ENCODE data around the gene GPATCH4. TPM values are rescaled to one million over a fixed set of nuclear protein-coding genes. Genes with fewer than 3 reads are reported as not detected.
A peak's percentile ranks its signal among the peaks of the same experiment; 100 is the strongest.

GPATCH4 gene
- total RNA-seq: 10 to 100 TPM; 16.1 to 29.1 TPM
- 10 to 100 TPM; 26.9 to 35.1 (median 29.0) TPM for polyA plus RNA-seq (ENCODE audit: insufficient read length in 6 of 6)
- long read RNA-seq, donor 1, transcript GPATCH4-201 (8 exons, 1,972 nt): major isoform, 13 of 29 reads
- long read RNA-seq, donor 1, partial matches to known transcripts: 15 of 29 reads
- long read RNA-seq, donor 1, other reads (novel, unspliced or antisense): 0 of 29 reads
- long read RNA-seq, donor 2, transcript GPATCH4-201 (8 exons, 1,972 nt): major isoform, 7 of 12 reads
- long read RNA-seq, donor 2, partial matches to known transcripts: 0 of 12 reads
- long read RNA-seq, donor 2, other reads (novel, unspliced or antisense): 0 of 12 reads
- long read RNA-seq, donor 3, partial matches to known transcripts: 0 of 4 reads
- long read RNA-seq, donor 3, other reads (novel, unspliced or antisense): 0 of 4 reads
- long read RNA-seq, donor 4, transcript GPATCH4-201 (8 exons, 1,972 nt): major isoform, 19 of 26 reads
- long read RNA-seq, donor 4, partial matches to known transcripts: 1 of 26 reads
- long read RNA-seq, donor 4, other reads (novel, unspliced or antisense): 5 of 26 reads
- long read RNA-seq, donor 5, transcript GPATCH4-201 (8 exons, 1,972 nt): major isoform, 7 of 112 reads
- long read RNA-seq, donor 5, partial matches to known transcripts: 26 of 112 reads
- long read RNA-seq, donor 5, other reads (novel, unspliced or antisense): 76 of 112 reads
- long read RNA-seq, donor 6, partial matches to known transcripts: 0 of 5 reads
- long read RNA-seq, donor 6, other reads (novel, unspliced or antisense): 0 of 5 reads
- long read RNA-seq, donor 7, partial matches to known transcripts: 0 of 4 reads
- long read RNA-seq, donor 7, other reads (novel, unspliced or antisense): 0 of 4 reads
- long read RNA-seq, donor 8, transcript GPATCH4-201 (8 exons, 1,972 nt): major isoform, 6 of 15 reads
- long read RNA-seq, donor 8, partial matches to known transcripts: 6 of 15 reads
- long read RNA-seq, donor 8, other reads (novel, unspliced or antisense): 0 of 15 reads
- long read RNA-seq, donor 9: 0 reads
- long read RNA-seq, donor 10, transcript GPATCH4-201 (8 exons, 1,972 nt): major isoform, 41 of 54 reads
- long read RNA-seq, donor 10, partial matches to known transcripts: 0 of 54 reads
- long read RNA-seq, donor 10, other reads (novel, unspliced or antisense): 12 of 54 reads
- long read RNA-seq, donor 11, partial matches to known transcripts: 0 of 5 reads
- long read RNA-seq, donor 11, other reads (novel, unspliced or antisense): 0 of 5 reads
- long read RNA-seq, donor 12, transcript GPATCH4-201 (8 exons, 1,972 nt): major isoform, 8 of 12 reads
- long read RNA-seq, donor 12, partial matches to known transcripts: 0 of 12 reads
- long read RNA-seq, donor 12, other reads (novel, unspliced or antisense): 0 of 12 reads

DNA sequence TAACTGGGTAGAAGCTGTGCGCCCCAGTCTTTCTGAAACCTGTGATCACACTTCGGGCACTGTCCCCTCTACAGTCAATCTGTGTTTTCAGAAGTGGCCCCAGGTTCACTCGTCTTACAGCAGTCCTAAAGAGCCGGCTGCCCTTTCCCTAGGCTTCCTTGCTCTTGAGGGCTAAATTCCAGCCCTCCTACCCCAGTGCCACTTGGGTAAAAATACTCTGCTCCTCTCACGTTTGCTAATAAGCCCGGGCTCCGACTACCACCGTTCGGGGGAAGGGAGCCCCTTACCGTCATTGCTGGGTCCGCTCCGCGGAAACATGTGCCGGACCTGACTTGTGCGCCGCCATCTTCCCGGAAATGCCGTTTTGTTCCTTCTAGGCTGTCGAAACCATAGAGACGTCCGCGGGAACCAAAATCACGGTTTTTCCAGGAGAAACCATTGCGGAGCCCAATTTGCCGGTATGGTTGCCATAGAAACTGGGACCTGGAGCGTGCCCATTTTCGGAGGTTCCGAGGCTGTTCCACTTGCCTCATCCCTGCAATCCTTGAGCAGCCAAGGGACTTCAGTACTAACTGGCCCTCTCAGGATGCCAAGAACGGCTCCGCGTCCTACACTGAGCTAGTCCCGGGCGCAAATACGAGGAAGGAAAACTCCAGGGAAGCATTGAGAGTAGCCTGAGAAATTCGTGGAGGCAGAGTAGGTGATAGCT lies at the start of gene GPATCH4:
Gene GPATCH4 (minus strand): TSS at position 358 of the 709 bp plus-strand sequence.
- Histone ChIP-seq H3K4me1 (peaks cover 10 to 27% of the 10 kb centered on the region in 2 donors), H3K27me3 (no peaks in the 10 kb centered on the region), H3K4me3 (peak within 1 kb of the TSS; percentile 64 to 77), H3K27ac (peak within 1 kb of the TSS; percentile 72 to 80), H3K36me3 (peaks cover 0 to 28% of the 10 kb centered on the region in 2 donors), H3K9me3 (no peaks in the 10 kb centered on the region)
- ATAC-seq (peak; percentile 93), DNase-seq (peak; percentile 83 to 87 (median 84))
- intact Hi-C loops (cut with DNase I): loop anchor here in 1 of 2 donors (10.0 kb wide), 1 partner anchor 146 kb away; no protein-coding TSS in a partner anchor
- TF ChIP-seq, protein P1, sequence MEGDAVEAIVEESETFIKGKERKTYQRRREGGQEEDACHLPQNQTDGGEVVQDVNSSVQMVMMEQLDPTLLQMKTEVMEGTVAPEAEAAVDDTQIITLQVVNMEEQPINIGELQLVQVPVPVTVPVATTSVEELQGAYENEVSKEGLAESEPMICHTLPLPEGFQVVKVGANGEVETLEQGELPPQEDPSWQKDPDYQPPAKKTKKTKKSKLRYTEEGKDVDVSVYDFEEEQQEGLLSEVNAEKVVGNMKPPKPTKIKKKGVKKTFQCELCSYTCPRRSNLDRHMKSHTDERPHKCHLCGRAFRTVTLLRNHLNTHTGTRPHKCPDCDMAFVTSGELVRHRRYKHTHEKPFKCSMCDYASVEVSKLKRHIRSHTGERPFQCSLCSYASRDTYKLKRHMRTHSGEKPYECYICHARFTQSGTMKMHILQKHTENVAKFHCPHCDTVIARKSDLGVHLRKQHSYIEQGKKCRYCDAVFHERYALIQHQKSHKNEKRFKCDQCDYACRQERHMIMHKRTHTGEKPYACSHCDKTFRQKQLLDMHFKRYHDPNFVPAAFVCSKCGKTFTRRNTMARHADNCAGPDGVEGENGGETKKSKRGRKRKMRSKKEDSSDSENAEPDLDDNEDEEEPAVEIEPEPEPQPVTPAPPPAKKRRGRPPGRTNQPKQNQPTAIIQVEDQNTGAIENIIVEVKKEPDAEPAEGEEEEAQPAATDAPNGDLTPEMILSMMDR (IDR thresholded peaks at IDR 0.05): no peak

- Histone ChIP-seq H3K27me3 (peaks cover 29 to 100% of the 10 kb centered on the region in 2 donors), H3K4me3 (no peak overlapping the region), H3K36me3 (no peaks in the 10 kb centered on the region), H3K9me3 (no peaks in the 10 kb centered on the region), H3K27ac (no peak overlapping the region), H3K4me1 (no peaks in the 10 kb centered on the region)
- DNase-seq: no peak
- intact Hi-C loops (cut with DNase I): no loop called here
- TF ChIP-seq, protein P1 (IDR thresholded peaks at IDR 0.05): no peak
- ATAC-seq: no peak
These were observed 47.7 kb upstream of the GPATCH4 start for GRCh38 chr1:156648951-156649350.

GRCh38 chr1:156648496-156648895 lies 47.2 kb upstream of the GPATCH4 start:
- DNase-seq: no peak
- no peak for ATAC-seq
- no peak overlapping the region for H3K27ac ChIP-seq
- no peaks in the 10 kb centered on the region for H3K36me3 ChIP-seq
- no peaks in the 10 kb centered on the region for H3K9me3 ChIP-seq
- TF ChIP-seq, protein P1 (IDR thresholded peaks at IDR 0.05): no peak
- H3K4me1 ChIP-seq: no peaks in the 10 kb centered on the region
- H3K4me3 ChIP-seq: no peak overlapping the region
- intact Hi-C loops (cut with DNase I): no loop called here
- H3K27me3 ChIP-seq: peaks cover 29 to 100% of the 10 kb centered on the region in 2 donors

DNA sequence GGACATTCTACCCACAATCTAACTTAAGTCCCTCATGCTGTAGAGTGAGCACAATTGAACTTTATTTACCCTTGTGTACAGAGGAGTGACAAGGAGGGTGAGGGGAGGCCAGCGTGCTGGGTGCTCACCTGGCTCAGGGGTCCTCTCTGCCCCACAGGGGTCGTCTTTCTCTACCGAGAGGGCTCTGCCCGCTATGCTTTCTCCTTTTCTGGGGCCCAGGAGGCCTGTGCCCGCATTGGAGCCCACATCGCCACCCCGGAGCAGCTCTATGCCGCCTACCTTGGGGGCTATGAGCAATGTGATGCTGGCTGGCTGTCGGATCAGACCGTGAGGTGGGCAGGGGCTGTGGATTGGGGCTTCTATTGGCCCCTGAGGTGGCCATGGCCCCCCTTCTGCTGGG lies 46.1 kb upstream of the GPATCH4 start:
- no peak for ATAC-seq
- no peak overlapping the region for H3K4me3 ChIP-seq
- no peak overlapping the region for H3K27ac ChIP-seq
- intact Hi-C loops (cut with DNase I): no loop called here
- peaks cover 40 to 100% of the 10 kb centered on the region in 2 donors for H3K27me3 ChIP-seq
- H3K9me3 ChIP-seq: no peaks in the 10 kb centered on the region
- no peak for DNase-seq
- TF ChIP-seq, protein P1 (IDR thresholded peaks at IDR 0.05): no peak
- H3K36me3 ChIP-seq: no peaks in the 10 kb centered on the region
- H3K4me1 ChIP-seq: peaks cover 0 to under 1% of the 10 kb centered on the region in 2 donors
